ENCODE results near the gene NLRC5. TPM values are rescaled to one million over a fixed set of nuclear protein-coding genes. Genes with fewer than 3 reads are reported as not detected.

NLRC5 gene
- total RNA-seq: 10 to 100 TPM in 1 of 2 donors, 1 to 10 TPM in 1; 8.3 to 23.4 TPM

GRCh38 chr16:56988948-56989945, at the start of gene NLRC5:
Gene NLRC5 (plus strand): TSS chr16:56989557. CDS start chr16:57020713, 31,156 bp downstream.
- Histone ChIP-seq H3K27ac (peak within 1 kb of the TSS; percentile 50 to 77 (median 69)), H3K4me3 (peak within 1 kb of the TSS; percentile 73 to 80), H3K36me3 (replicated peaks in 1 of 2; ENCODE audit: insufficient read depth in 1 of 2, low read depth in 2 of 2) (no peaks in the 10 kb centered on the region), H3K27me3 (no peaks in the 10 kb centered on the region), H3K4me1 (peaks cover 33% of the 10 kb centered on the region), H3K9me3 (no peaks in the 10 kb centered on the region)
- TF ChIP-seq CTCF (IDR thresholded peaks at IDR 0.05) (peak in 2 of 7 experiments; percentile 1 to 27), POLR2A (IDR thresholded peaks at IDR 0.05) (peak; percentile 36 to 82 (median 77))
- intact Hi-C loops (cut with DNase I): no loop called here
- ATAC-seq: peak; percentile 91
- DNase-seq: peak; percentile 82 to 89 (median 87)
- WGBS, 2 donors: 7 to 19% methylated on average over 25 to 62 of the region's 64 CpGs

- DNase-seq: no peak
- Histone ChIP-seq H3K4me1 (peaks cover 92% of the 10 kb centered on the region), H3K36me3 (replicated peaks in 1 of 2; ENCODE audit: insufficient read depth in 1 of 2, low read depth in 2 of 2) (peaks cover 43 to 56% of the 10 kb centered on the region in 2 donors), H3K9me3 (no peaks in the 10 kb centered on the region), H3K27me3 (no peaks in the 10 kb centered on the region), H3K4me3 (no peak overlapping the region), H3K27ac (peak overlapping the region in 2 of 4 donors; percentile 31 to 57)
- no peak for ATAC-seq
- intact Hi-C loops (cut with DNase I): no loop called here
- TF ChIP-seq CTCF (IDR thresholded peaks at IDR 0.05): no peak
- TF ChIP-seq POLR2A (IDR thresholded peaks at IDR 0.05): no peak
- 30 to 51% methylated on average over 4 of the region's 4 CpGs for WGBS, 2 donors
These were observed 49.6 kb upstream of the NLRC5 start for GRCh38 chr16:56939801-56940200.

- TF ChIP-seq CTCF (IDR thresholded peaks at IDR 0.05) (no peak), POLR2A (IDR thresholded peaks at IDR 0.05) (no peak)
- Histone ChIP-seq H3K4me1 (peaks cover 93% of the 10 kb centered on the region), H3K9me3 (no peaks in the 10 kb centered on the region), H3K27me3 (no peaks in the 10 kb centered on the region), H3K36me3 (replicated peaks in 1 of 2; ENCODE audit: insufficient read depth in 1 of 2, low read depth in 2 of 2) (peaks cover 43 to 60% of the 10 kb centered on the region in 2 donors), H3K4me3 (no peak overlapping the region), H3K27ac (peak overlapping the region; percentile 9 to 52 (median 36))
- 38 to 39% methylated on average over 2 of the region's 2 CpGs for WGBS, 2 donors
- intact Hi-C loops (cut with DNase I): no loop called here
- ATAC-seq: no peak
- no peak for DNase-seq
These were observed 48.3 kb upstream of the NLRC5 start for GRCh38 chr16:56941092-56941491.

GRCh38 chr16:56941856-56942331, 47.5 kb upstream of the NLRC5 start:
- Histone ChIP-seq H3K4me3 (no peak overlapping the region), H3K27me3 (no peaks in the 10 kb centered on the region), H3K9me3 (no peaks in the 10 kb centered on the region), H3K27ac (no peak overlapping the region), H3K4me1 (peaks cover 94% of the 10 kb centered on the region), H3K36me3 (replicated peaks in 1 of 2; ENCODE audit: insufficient read depth in 1 of 2, low read depth in 2 of 2) (peaks cover 43 to 58% of the 10 kb centered on the region in 2 donors)
- ATAC-seq (no peak), DNase-seq (no peak)
- 29 to 57% methylated on average over 9 of the region's 9 CpGs for WGBS, 2 donors
- TF ChIP-seq CTCF (IDR thresholded peaks at IDR 0.05) (no peak), POLR2A (IDR thresholded peaks at IDR 0.05) (peak in 2 of 3 donors; percentile 0 to 18)
- intact Hi-C loops (cut with DNase I): no loop called here

Measured in body of pancreas (tissue), 4 donors.